ENCODE data around the gene NTN1. TPM values are rescaled to one million over a fixed set of nuclear protein-coding genes. Genes with fewer than 3 reads are reported as not detected.

The NTN1 gene
- total RNA-seq, 2 experiments from 2014 or later = 0.40 to 0.42 TPM

DNA sequence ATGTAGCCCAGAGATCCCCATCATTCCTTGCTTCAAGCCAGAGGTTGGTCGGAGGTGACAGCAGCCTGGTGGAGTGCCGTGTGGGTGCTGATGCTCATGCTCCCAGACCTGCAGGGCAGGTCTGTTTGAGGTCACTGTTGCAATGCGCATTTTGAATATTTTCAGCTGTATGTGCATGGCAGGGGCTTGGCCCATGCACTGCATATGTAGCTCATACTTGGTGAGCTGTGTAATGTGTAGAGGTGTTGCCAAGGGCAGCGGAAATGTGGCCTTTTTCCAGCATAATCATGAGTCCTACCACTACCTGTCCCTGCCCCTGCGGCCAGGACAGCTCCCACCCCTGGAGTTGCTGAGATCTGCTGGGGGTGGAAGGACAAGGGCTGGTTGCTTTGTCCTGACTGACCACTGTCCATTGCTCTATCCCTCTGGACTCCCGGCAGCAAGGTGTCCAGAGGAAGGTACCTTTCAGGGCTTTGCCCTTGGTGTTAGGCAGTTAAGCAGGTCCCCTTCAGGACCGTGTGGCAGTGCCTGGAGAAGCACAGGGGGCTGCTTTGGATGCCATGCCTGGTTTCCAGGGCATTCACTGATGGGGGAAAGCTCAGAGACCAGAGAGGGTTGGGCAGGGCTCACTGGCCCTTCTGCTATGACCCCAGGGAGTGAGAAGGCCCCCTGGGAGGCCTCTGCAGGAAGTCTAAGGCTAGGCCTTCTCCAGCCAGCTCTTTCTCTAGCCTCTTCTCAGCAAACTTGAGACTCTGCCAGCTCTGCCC, 215.2 kb downstream of the NTN1 start:
- POLR2A ChIA-PET = no interaction called here
- CTCF ChIA-PET = no interaction called here

GRCh38 chr17:9237053-9237410, 215.7 kb downstream of the NTN1 start:
- POLR2A ChIA-PET = no interaction called here
- CTCF ChIA-PET = no interaction called here

- CTCF ChIA-PET = no interaction called here
- POLR2A ChIA-PET = no interaction called here
These were observed 216.5 kb downstream of the NTN1 start for GRCh38 chr17:9237661-9238301.

DNA sequence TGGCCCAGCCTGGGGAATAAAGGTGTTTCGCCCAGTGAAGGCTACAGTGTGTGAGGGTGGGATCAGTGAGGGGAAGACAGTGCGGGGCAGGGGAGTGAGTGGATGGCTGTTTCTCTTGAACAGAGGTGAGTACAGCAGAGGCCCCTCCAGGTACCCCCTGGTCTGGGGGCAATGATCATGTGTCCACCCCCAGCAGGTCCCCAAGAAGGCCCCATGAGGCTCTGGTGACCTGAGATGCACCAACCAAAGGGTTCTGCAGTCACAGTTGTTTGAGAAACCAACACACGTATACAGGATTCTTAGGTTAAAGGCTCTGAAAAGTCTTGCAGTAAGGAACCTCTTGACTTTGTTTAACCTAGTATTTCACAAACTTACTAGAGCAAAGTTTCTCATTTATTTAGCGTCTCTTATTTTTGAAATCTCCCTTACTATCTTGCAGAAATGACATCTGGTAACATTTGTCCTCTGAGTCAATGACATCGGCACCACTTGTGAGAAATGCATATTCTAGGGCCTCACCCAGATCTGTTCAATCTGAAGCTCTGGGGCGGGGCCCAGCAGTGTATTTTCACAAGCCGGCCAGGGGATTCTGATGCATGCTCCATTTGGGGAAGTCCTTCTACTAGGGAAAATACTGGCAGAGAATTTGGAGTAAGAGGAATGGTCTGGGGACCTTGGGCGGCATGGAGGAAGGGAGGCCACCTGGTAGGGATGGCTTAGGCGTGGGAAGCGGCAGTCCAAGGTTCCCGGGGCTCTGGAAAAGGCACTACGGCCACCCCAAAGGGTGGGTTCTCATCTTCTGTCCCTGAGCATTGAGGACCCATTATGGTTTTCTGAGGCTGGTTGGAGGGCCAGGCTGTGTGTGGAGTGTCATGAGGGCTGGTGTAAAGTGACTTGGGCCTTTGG, 217.3 kb downstream of the NTN1 start:
- ChIA-PET POLR2A (no interaction called here), CTCF (no interaction called here)

- ChIA-PET CTCF (interaction anchor here (1.0 kb wide), 1 partner anchor 52 kb away, joined by 3 read pairs; no protein-coding TSS in a partner anchor), POLR2A (no interaction called here)
These were observed 218.0 kb downstream of the NTN1 start for GRCh38 chr17:9239246-9239792.

DNA sequence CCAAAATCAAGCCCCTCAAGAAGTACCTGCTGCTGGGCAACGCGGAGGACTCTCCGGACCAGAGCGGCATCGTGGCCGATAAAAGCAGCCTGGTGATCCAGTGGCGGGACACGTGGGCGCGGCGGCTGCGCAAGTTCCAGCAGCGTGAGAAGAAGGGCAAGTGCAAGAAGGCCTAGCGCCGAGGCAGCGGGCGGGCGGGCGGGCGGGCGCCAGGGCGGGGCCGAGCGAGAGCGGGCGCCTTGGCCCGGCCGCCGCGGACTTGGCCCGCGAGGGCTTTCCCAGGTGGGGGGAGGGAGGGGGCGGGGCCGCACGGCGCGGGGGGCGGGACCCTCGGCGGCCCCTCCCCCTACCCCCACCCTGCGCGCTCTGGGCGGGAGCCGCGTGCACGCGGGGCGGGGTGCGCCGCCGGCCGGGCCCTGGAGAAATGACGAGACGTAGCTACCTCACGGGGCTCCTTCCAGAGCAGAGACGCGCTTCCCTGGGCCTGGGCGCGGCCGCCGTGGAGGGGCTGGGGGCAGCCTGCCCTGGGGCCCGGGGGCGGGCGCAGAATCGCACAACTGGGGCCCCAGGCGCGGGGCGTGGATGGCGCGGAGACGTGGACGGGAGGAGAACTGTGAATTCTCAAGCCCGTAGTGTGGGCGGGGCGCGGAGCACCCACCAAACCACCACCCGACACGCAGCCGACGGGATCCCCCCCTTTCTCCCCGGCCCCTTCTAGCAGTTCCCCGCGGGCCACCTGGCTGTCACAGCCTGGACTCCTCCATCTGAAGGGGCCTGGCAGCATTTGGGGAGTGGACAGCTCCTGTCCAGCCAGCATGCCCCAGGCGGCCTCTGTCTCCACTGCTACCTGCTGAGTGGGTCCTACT, 218.7 kb downstream of the NTN1 start:
- CTCF ChIA-PET = interaction anchor here (0.6 to 1.0 kb wide), 2 partner anchors 52 to 439 kb away, joined by 3 to 4 read pairs; no protein-coding TSS in a partner anchor
- POLR2A ChIA-PET = no interaction called here

DNA sequence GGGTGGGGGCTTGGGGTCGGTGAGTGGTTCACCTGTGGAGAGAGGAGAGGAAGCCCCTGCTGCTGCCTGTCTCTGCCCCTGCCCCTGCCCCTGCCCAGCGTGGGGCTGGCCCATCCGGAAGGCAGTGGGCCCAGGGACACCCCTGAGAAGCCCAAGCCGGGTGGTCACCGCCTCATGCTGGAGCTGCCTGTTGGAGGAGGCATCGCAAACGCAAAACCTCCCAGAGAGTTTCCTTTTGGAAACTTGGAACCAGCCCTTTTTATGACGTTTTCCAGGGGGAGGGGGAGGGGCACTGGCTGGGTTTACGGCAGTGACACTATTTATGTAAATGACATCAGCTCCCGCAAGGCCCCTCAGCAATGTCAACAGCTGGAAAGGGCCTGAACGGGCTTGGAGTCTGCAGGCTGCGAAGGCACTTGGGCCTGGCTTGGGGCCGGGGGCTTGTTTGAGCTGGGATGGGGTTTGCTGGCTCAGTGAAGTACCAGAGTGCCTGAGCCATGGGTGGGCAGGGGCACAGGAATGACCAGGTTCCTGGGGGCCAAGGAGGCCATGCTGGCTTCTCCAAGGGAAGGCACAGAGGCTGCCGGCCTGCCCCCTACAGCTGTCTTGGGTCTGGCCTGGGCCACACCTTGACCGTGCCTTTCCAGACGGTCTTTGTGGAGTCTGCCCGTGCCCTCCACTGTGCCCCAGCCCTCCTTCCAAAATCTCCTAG, 219.5 kb downstream of the NTN1 start:
- ChIA-PET POLR2A (no interaction called here), CTCF (interaction anchor here (0.6 to 1.0 kb wide), 2 partner anchors 51 to 438 kb away, joined by 3 to 4 read pairs; no protein-coding TSS in a partner anchor)

DNA sequence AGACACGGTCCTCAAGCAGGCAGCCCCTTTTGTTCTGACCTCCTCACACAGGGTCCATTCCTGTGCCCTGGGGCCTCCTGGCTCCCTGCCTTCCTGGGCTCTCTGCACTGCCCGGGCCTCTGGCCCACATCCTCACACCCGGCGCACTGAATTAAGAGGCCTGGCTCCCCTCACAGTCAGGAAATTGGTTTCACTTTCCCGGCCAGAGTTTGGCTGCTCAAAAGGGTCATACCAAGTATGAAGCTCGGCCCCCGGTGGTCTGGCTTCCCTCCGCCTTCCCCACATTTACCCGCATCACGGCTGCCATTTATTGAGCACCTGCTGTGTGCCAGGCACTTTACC, 220.0 kb downstream of the NTN1 start:
- ChIA-PET CTCF (no interaction called here), POLR2A (no interaction called here)

DNA sequence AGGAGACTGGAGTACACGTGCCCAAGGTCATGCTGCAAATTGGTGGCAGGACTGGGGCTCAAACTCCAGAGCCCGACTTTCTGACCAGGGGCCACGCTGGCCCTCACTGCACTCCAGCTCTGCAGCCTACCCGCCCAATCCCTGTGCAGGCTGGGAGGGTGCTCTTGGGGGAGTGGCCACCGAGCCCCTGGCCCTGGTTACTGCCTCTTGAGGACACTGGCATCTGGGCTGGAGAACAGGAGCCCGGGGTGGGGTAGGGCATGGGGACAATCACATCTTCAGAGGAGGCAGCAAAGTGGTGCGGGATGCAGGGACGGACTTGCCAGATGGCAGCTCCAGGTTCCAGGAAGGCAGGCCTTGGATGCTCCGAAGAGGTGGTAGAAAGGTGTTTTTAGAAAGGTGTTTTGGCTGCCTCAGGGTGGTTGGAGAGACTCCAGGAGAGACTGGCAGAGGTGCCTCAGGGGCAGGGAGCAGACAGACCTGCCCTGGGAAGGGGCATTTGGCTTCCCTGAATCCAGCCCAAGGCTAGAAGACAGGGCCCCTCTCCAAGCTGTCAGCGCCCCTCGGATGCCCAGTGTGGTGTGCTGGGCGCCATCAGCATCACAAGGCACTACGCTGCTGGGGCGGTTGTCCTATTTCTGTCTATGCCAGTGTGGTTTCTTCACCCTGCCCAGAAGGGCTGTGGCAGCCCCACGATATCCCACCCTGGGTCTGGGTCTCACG, 220.6 kb downstream of the NTN1 start:
- CTCF ChIA-PET = no interaction called here
- POLR2A ChIA-PET = no interaction called here

GRCh38 chr17:9242497-9242881, 221.2 kb downstream of the NTN1 start:
- CTCF ChIA-PET = no interaction called here
- POLR2A ChIA-PET = no interaction called here

- ChIA-PET POLR2A (no interaction called here), CTCF (no interaction called here)
These were observed 221.7 kb downstream of the NTN1 start for GRCh38 chr17:9242983-9243382.

GRCh38 chr17:9244066-9245052, 223.0 kb downstream of the NTN1 start:
- POLR2A ChIA-PET = no interaction called here
- CTCF ChIA-PET = no interaction called here

DNA sequence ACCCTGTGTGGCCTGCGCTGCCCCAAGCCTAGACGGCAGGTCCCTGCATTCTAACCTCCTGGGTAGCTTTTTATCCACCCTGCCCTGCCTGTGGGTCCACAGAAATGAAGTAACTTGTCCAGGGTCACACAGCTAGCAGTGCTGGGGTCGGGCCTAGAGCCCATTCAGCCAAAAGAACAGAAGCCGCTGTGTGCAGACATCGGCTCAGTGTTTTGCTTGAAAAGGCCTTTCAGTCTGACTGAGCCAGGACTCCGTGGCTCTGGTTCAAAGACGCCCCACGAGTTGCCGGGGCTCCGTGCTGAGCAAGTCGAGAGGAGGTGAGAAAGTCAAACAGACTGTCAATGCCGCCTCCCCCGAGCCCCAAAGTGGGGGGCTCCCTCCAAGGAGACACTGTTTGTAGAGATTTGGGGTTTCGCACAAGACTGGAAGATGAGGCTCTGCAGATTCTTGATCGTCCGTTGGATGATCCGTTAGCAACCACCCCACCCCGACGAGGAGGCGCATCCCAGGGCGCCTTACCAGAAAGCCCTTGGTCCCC, 226.2 kb downstream of the NTN1 start:
- ChIA-PET CTCF (no interaction called here), POLR2A (no interaction called here)

DNA sequence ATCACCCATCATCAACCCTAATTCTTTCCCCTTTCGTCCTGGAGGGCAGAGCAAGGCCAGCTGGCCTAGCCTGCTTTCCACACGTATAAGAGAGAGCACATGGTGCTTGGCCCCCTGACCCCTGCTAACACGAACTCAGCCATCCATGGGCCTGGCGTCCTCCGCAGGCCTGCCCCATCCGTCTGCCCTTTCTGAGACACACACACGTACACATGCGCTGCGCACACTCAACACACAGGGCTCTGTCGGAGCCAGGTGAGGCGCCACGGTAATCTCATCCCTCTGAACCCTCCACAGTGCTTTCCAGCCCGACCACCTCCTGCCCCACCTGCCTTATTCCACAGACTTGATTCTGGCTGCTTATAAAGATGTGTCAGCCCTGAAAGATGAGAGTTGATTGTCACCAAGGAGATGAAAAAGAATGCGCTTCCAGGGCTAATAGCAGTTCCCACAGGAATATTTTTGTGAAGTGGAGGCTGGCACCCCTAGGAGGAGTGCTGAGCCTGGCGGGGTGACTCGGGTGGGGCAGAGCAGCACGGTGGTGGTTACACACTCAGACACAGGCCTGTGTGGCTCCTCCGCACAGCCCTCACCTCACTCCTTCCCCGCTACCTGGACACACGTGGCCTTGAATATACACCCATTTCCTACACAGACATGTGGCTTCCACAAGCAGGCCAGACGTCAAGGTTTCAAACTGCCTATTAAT, 228.1 kb downstream of the NTN1 start:
- POLR2A ChIA-PET = no interaction called here
- CTCF ChIA-PET = no interaction called here

- ChIA-PET CTCF (no interaction called here), POLR2A (no interaction called here)
These were observed 230.0 kb downstream of the NTN1 start for GRCh38 chr17:9251273-9251672.

GRCh38 chr17:9253308-9253707, 232.0 kb downstream of the NTN1 start:
- POLR2A ChIA-PET = no interaction called here
- CTCF ChIA-PET = no interaction called here

GRCh38 chr17:9254841-9255240, 233.5 kb downstream of the NTN1 start:
- POLR2A ChIA-PET = no interaction called here

More at GRCh38 chr17:9254841-9255240, 233.5 kb downstream of the NTN1 start:
- CTCF ChIA-PET = no interaction called here
